HEK293T (cell line): ENCODE measurements around the gene BACH2.

Experiments used
- ELF4 ChIP-seq: fragments of 450-650 bp; IDR thresholded peaks from 2 replicates; pipeline ENCODE4 v1.6.1; 2017; ENCODE audit warnings: antibody characterized with exemption
- LEF1 ChIP-seq: fragments of 450-650 bp; IDR thresholded peaks from 2 replicates; pipeline ENCODE4 v1.6.1; 2017; ENCODE audit warnings: mild to moderate bottlenecking, borderline replicate concordance
- NFRKB ChIP-seq: fragments of 450-650 bp; IDR thresholded peaks from 2 replicates; pipeline ENCODE4 v1.6.1; 2016; ENCODE audit warnings: mild to moderate bottlenecking, moderate library complexity
- SUZ12 ChIP-seq: fragments of 450-650 bp; IDR thresholded peaks from 2 replicates; pipeline ENCODE4 v1.6.1; 2016; ENCODE audit warnings: mild to moderate bottlenecking

- no peak for TF ChIP-seq ELF4
- TF ChIP-seq NFRKB = no peak
- TF ChIP-seq LEF1 = no peak
- no peak for TF ChIP-seq SUZ12
Observed at GRCh38 chr6:90253631-90254030, 43.0 kb downstream of the BACH2 start.
